Activated CD4-positive, CD25-positive, alpha-beta regulatory T cell treated with anti-CD3 and anti-CD28 coated beads, Interleukin-2, amount 50 U/mL, for 72 hours (primary cell): ENCODE measurements around the gene HES1.

Experiments
- DNase-seq: peaks from one replicate; pipeline ENCODE4 v3.0.0; 2021

HES1 gene

GRCh38 chr3:194103505-194103904 is 32.4 kb upstream of the HES1 start:
- DNase-seq: no peak

- DNase-seq: no peak
Observed at GRCh38 chr3:194103983-194104751, 31.8 kb upstream of the HES1 start.

GRCh38 chr3:194105292-194105691 is 30.7 kb upstream of the HES1 start:
- no peak for DNase-seq

GRCh38 chr3:194107107-194107506 is 28.8 kb upstream of the HES1 start:
- DNase-seq: no peak

GRCh38 chr3:194109192-194109863 is 26.6 kb upstream of the HES1 start:
- no peak for DNase-seq

GRCh38 chr3:194110483-194110882 is 25.5 kb upstream of the HES1 start:
- DNase-seq: no peak

GRCh38 chr3:194111336-194111735 is 24.6 kb upstream of the HES1 start:
- no peak for DNase-seq

- DNase-seq: no peak
Observed at GRCh38 chr3:194112120-194113106, 23.5 kb upstream of the HES1 start.

- DNase-seq: no peak
Observed at GRCh38 chr3:194114123-194114522, 21.8 kb upstream of the HES1 start.

GRCh38 chr3:194117104-194117845 is 18.7 kb upstream of the HES1 start:
- DNase-seq: no peak

- no peak for DNase-seq
Observed at GRCh38 chr3:194118920-194119319, 17.0 kb upstream of the HES1 start.

GRCh38 chr3:194119831-194120590 is 15.9 kb upstream of the HES1 start:
- no peak for DNase-seq

GRCh38 chr3:194120789-194121770 is 14.9 kb upstream of the HES1 start:
- no peak for DNase-seq

GRCh38 chr3:194121891-194122631 is 13.9 kb upstream of the HES1 start:
- DNase-seq: no peak

GRCh38 chr3:194123726-194124125 is 12.2 kb upstream of the HES1 start:
- no peak for DNase-seq

GRCh38 chr3:194124193-194124592 is 11.8 kb upstream of the HES1 start:
- no peak for DNase-seq

GRCh38 chr3:194125442-194125841 is 10.5 kb upstream of the HES1 start:
- no peak for DNase-seq

- DNase-seq: no peak
Observed at GRCh38 chr3:194126790-194127189, 9.2 kb upstream of the HES1 start.

GRCh38 chr3:194128202-194128918 is 7.6 kb upstream of the HES1 start:
- DNase-seq: no peak
